ENCODE data around the gene ZFPM1. TPM values are rescaled to one million over a fixed set of nuclear protein-coding genes. Genes with fewer than 3 reads are reported as not detected.
"Not testable (repeated sequence)": the region's sequence is repeated elsewhere in the genome, so short reads cannot be mapped to it uniquely, and the experiment has no call there.

The ZFPM1 gene
- total and polyA plus RNA-seq, 2 experiments from 2014 or later: 0.53 to 2.2 TPM

DNA sequence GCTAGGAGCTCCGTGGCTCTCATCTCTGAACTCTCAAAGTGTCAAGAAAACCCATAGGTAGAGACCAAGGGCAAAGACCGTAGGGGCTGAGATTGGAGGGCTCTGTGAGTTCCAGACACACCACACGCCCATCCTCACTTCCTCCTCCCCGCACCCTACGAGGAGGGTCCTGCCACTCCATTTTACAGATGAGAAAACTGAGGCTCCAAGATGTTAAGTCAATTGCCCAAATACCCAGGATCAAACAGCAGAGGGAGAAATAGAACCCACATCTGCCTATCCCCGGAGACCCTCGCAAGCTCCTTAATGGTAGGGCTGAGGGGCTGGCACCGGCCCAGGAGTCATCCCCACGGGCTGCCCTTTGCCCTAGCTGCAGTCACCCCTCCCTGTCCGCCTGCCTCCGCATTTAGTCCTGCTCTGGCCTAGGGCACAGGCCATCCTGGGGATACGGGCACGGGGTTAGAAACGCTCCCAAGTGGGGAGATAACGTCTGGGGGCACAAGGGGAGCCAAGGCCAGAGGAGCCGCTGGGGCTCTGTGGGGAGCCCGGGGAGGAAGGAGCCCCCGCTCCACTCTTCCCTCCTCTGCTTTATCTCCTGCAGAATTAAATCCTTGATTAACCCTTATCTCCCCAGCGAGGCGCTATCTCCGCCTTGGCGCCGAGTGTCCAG is 63.0 kb downstream of the ZFPM1 start (continued):
- TF ChIP-seq JUNB (IDR thresholded peaks at IDR 0.05; ENCODE audit: unreplicated experiment) (no peak), POLR2AphosphoS5 (IDR thresholded peaks at IDR 0.05; ENCODE audit: low read depth) (no peak), EZH2phosphoT487 (IDR thresholded peaks at IDR 0.05; ENCODE audit: unreplicated experiment) (no peak)

GRCh38 chr16:88516601-88517061 is 63.6 kb downstream of the ZFPM1 start:
- no peak overlapping the region for H3K4me2 ChIP-seq
- no peaks in the 10 kb centered on the region for H3K4me1 ChIP-seq (ENCODE audit: insufficient read depth)
- no peak overlapping the region for H3K27ac Mint-ChIP-seq
- H3K9me2 ChIP-seq (ENCODE audit: insufficient read depth): no peaks in the 10 kb centered on the region
- H3K9me3 Mint-ChIP-seq: peaks cover 7% of the 10 kb centered on the region; the same call in 2 of the 3 replicates
- H3K36me3 Mint-ChIP-seq (ENCODE audit: low read depth): peaks cover 15% of the 10 kb centered on the region
- no peaks in the 10 kb centered on the region for H3K36me3 ChIP-seq (ENCODE audit: insufficient read depth)
- no peaks in the 10 kb centered on the region for H4K20me1 ChIP-seq (replicated peaks; ENCODE audit: insufficient read depth)
- H3K27me3 ChIP-seq (ENCODE audit: insufficient read depth): no peaks in the 10 kb centered on the region
- peaks cover 4% of the 10 kb centered on the region; the same call in 2 of the 3 replicates for H3K4me1 Mint-ChIP-seq
- H3K27me3 Mint-ChIP-seq (ENCODE audit: insufficient read depth, low read depth, poor library complexity): peaks cover 23% of the 10 kb centered on the region
- no peak for TF ChIP-seq POLR2AphosphoS5 (IDR thresholded peaks at IDR 0.05; ENCODE audit: low read depth)
- TF ChIP-seq, protein P1, sequence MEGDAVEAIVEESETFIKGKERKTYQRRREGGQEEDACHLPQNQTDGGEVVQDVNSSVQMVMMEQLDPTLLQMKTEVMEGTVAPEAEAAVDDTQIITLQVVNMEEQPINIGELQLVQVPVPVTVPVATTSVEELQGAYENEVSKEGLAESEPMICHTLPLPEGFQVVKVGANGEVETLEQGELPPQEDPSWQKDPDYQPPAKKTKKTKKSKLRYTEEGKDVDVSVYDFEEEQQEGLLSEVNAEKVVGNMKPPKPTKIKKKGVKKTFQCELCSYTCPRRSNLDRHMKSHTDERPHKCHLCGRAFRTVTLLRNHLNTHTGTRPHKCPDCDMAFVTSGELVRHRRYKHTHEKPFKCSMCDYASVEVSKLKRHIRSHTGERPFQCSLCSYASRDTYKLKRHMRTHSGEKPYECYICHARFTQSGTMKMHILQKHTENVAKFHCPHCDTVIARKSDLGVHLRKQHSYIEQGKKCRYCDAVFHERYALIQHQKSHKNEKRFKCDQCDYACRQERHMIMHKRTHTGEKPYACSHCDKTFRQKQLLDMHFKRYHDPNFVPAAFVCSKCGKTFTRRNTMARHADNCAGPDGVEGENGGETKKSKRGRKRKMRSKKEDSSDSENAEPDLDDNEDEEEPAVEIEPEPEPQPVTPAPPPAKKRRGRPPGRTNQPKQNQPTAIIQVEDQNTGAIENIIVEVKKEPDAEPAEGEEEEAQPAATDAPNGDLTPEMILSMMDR (conservative IDR thresholded peaks at IDR 0.05; ENCODE audit: low read depth in 2 of 2): no peak
- H3K79me2 ChIP-seq (replicated peaks; ENCODE audit: insufficient read depth): no peaks in the 10 kb centered on the region
- H2AFZ ChIP-seq: no peak overlapping the region
- no peak overlapping the region for H3K27ac ChIP-seq (ENCODE audit: low read depth)
- H3F3A ChIP-seq (replicated peaks; ENCODE audit: low read depth): no peaks in the 10 kb centered on the region
- H3K4me3 ChIP-seq: no peak overlapping the region
- no peak for DNase-seq (ENCODE audit: low spot score)
- no peak for ATAC-seq
- no peak overlapping the region for H3K4me3 Mint-ChIP-seq

DNA sequence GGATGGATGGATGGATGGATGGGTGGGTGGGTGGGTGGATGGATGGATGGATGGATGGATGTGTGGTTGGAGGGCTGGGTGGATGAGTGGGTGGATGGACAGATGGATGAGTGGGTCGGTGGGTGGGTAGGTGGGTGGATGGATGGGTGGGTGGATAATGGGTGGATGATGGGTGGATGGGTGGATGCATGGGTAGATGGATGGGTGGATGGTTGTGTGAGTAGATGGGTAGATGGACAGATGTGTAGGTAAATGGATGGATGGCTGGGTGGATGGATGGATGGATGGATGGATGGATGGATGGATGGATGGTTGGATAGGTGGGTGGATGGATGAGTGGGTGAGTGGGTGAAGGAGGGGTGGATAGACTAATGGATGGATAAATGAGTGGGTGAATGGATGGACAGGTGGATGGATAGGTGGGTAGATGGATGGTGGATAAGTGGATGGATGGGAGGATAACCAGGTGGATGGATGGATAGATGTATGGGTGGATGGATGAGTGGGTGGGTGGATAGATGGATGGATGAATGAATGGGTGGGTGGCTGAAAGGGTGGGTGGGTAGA is 64.2 kb downstream of the ZFPM1 start:
- not testable (repeated sequence) for H3K36me3 ChIP-seq (ENCODE audit: insufficient read depth); H3K4me3 Mint-ChIP-seq; H3K4me1 Mint-ChIP-seq

DNA sequence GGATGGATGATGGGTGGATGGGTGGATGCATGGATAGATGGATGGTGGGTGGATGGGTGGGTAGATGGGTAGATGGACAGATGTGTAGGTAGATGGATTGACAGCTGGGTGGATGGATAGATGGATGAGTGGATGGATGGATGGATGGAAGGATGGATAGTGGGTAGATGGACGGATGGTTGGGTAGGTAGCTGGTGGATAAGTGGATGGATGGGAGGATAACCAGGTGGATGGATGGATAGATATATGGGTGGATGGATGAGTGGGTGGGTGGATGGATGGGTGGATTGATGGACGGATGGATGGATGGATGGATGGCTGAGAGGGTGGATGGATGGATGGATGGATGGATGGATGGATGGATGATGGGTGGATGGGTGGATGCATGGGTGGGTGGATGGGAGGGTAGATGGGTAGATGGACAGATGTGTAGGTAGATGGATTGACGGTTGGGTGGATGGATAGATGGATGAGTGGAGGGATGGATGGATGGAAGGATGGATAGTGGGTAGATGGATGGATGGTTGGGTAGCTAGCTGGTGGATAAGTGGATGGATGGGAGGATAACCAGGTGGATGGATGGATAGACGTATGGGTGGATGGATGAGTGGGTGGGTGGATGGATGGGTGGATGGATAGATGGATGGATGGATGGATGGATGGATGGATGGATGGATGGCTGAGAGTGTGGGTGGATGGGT is 65.5 kb downstream of the ZFPM1 start:
- not testable (repeated sequence) for H3K27ac Mint-ChIP-seq; H3K4me3 ChIP-seq; H2AFZ ChIP-seq; H3K27me3 ChIP-seq (ENCODE audit: insufficient read depth); H3F3A ChIP-seq (replicated peaks; ENCODE audit: low read depth); ATAC-seq; H3K4me1 Mint-ChIP-seq; H3K9me2 ChIP-seq (ENCODE audit: insufficient read depth); H3K9me3 Mint-ChIP-seq; H3K79me2 ChIP-seq (replicated peaks; ENCODE audit: insufficient read depth); H3K27ac ChIP-seq (ENCODE audit: low read depth); H3K36me3 ChIP-seq (ENCODE audit: insufficient read depth); H3K4me3 Mint-ChIP-seq; H3K4me2 ChIP-seq; DNase-seq (ENCODE audit: low spot score); H4K20me1 ChIP-seq (replicated peaks; ENCODE audit: insufficient read depth); H3K4me1 ChIP-seq (ENCODE audit: insufficient read depth)
- Mint-ChIP-seq H3K36me3 (ENCODE audit: low read depth) (peaks cover 15% of the 10 kb centered on the region), H3K27me3 (ENCODE audit: insufficient read depth, low read depth, poor library complexity) (peaks cover 31% of the 10 kb centered on the region)

More for the DNA sequence above, 64.2 kb downstream of the ZFPM1 start:
- not testable (repeated sequence) for H4K20me1 ChIP-seq (replicated peaks; ENCODE audit: insufficient read depth); H3K27ac ChIP-seq (ENCODE audit: low read depth); H3K27ac Mint-ChIP-seq; H3K9me3 Mint-ChIP-seq; H3K79me2 ChIP-seq (replicated peaks; ENCODE audit: insufficient read depth); H3K4me3 ChIP-seq; H3K4me2 ChIP-seq; H3K4me1 ChIP-seq (ENCODE audit: insufficient read depth); H3K9me2 ChIP-seq (ENCODE audit: insufficient read depth); H3K27me3 ChIP-seq (ENCODE audit: insufficient read depth); H2AFZ ChIP-seq; DNase-seq (ENCODE audit: low spot score); ATAC-seq; H3F3A ChIP-seq (replicated peaks; ENCODE audit: low read depth)
- peaks cover 29% of the 10 kb centered on the region for H3K27me3 Mint-ChIP-seq (ENCODE audit: insufficient read depth, low read depth, poor library complexity)
- H3K36me3 Mint-ChIP-seq (ENCODE audit: low read depth): peaks cover 15% of the 10 kb centered on the region

Data from GM23338 (cell line).